K562 (cell line): Measurements from ENCODE around the gene COPA. TPM values are rescaled to one million over a fixed set of nuclear protein-coding genes. Genes with fewer than 3 reads are reported as not detected.
A peak's percentile ranks its signal among the peaks of the same experiment; 100 is the strongest.

Source experiments
- C11orf30 ChIP-seq: fragments of 450-650 bp; IDR thresholded peaks from 2 replicates; pipeline ENCODE4 v1.6.1; 2016; ENCODE audit warnings: low read depth, mild to moderate bottlenecking
- CREB3L1 ChIP-seq: fragments of 450-650 bp; IDR thresholded peaks from 2 replicates; pipeline ENCODE4 v1.6.1; 2014; ENCODE audit warnings: low read depth, mild to moderate bottlenecking, moderate library complexity, borderline replicate concordance
- FIP1L1 ChIP-seq: fragments of 200-400 bp; formaldehyde crosslinking; IDR thresholded peaks from 2 replicates; pipeline ENCODE4 v1.6.1; 2018; ENCODE audit warnings: mild to moderate bottlenecking, low read depth, low read length; ENCODE audit not compliant: poor library complexity, severe bottlenecking
- GABPB2 ChIP-seq: fragments of 250-450 bp; sonication (Bioruptor Pico); conservative IDR thresholded peaks from 2 replicates; pipeline ENCODE4 v1.5.1; 2021; ENCODE audit warnings: mild to moderate bottlenecking
- KDM1A ChIP-seq, 2 experiments: fragments of 450-650 bp; IDR thresholded peaks; 2 replicates each; pipeline ENCODE4 v1.6.1; 2016; ENCODE audit warnings: mild to moderate bottlenecking in 2 of 2
- MAFF ChIP-seq: IDR thresholded peaks from 2 replicates; pipeline ENCODE4 v1.6.1; 2012; ENCODE audit warnings: low read length, improper control_type of control experiment
- MCM5 ChIP-seq: fragments of 450-650 bp; IDR thresholded peaks from 2 replicates; pipeline ENCODE4 v1.6.1; 2016; ENCODE audit warnings: low read depth
- MCM7 ChIP-seq, 2 experiments: fragments of 450-650 bp; IDR thresholded peaks; 2 replicates each; pipeline ENCODE4 v1.6.1; 2016 to 2018
- NEUROD1 ChIP-seq: fragments of 150-350 bp; IDR thresholded peaks from 2 replicates; pipeline ENCODE4 v1.6.1; 2014; ENCODE audit warnings: borderline replicate concordance, low read length, low read depth; ENCODE audit not compliant: partially characterized antibody
- RERE ChIP-seq: sonication (generic); formaldehyde crosslinking; IDR thresholded peaks from 2 replicates; pipeline ENCODE4 v1.8.0; 2023; ENCODE audit warnings: missing genetic modification reagents, mild to moderate bottlenecking, borderline replicate concordance
- SMAD4 ChIP-seq: fragments of 250-450 bp; sonication (Bioruptor Pico); conservative IDR thresholded peaks from 2 replicates; pipeline ENCODE4 v1.8.0; 2021; ENCODE audit warnings: inconsistent platforms, mild to moderate bottlenecking, moderate library complexity
- SOX6 ChIP-seq: fragments of 450-650 bp; IDR thresholded peaks from 2 replicates; pipeline ENCODE4 v1.6.1; 2014; ENCODE audit warnings: mild to moderate bottlenecking
- SP1 ChIP-seq: sonication (generic); formaldehyde crosslinking; IDR thresholded peaks from 2 replicates; pipeline ENCODE4 v1.8.1; 2022; ENCODE audit warnings: mild to moderate bottlenecking, missing genetic modification reagents
- TAL1 ChIP-seq: fragments of 450-650 bp; IDR thresholded peaks from 2 replicates; pipeline ENCODE4 v1.6.1; 2016; ENCODE audit warnings: mild to moderate bottlenecking
- TARDBP ChIP-seq: fragments of 450-650 bp; IDR thresholded peaks from 2 replicates; pipeline ENCODE4 v1.6.1; 2016
- TOE1 ChIP-seq, 2 experiments: fragments of 450-650 bp in 1 of 2; sonication (generic) in 1 of 2; formaldehyde crosslinking in 1 of 2; IDR thresholded peaks; 2 replicates each; pipeline versions ENCODE4 v1.7.1 to v1.8.0; 2016 to 2022; ENCODE audit warnings: borderline replicate concordance in 2 of 2, mild to moderate bottlenecking in 2 of 2, antibody characterized with exemption in 1 of 2, inconsistent platforms in 1 of 2, low read depth in 1 of 2, missing genetic modification reagents in 1 of 2, moderate library complexity in 1 of 2
- ZNF121 ChIP-seq: sonication (generic); formaldehyde crosslinking; conservative IDR thresholded peaks from 2 replicates; pipeline ENCODE4 v1.8.0; 2022; ENCODE audit warnings: missing genetic modification reagents
- ZNF133 ChIP-seq: fragments of 250-450 bp; sonication (Bioruptor Pico); IDR thresholded peaks from 2 replicates; pipeline ENCODE4 v1.4.0; 2020; ENCODE audit warnings: mild to moderate bottlenecking
- ZNF316 ChIP-seq: fragments of 450-650 bp; IDR thresholded peaks from 2 replicates; pipeline ENCODE4 v1.6.1; 2016
- ZNF77 ChIP-seq: fragments of 250-450 bp; sonication (Bioruptor Pico); IDR thresholded peaks from 2 replicates; pipeline ENCODE4 v1.5.0; 2020
- polyA plus RNA-seq, 8 experiments: library from polyadenylated mRNA; depleted of rRNA in 4 of 8; stranded (reverse) in 5 of 8; unstranded in 3 of 8; fragments of >200 nt; fragmentation: Nextera tagmentation in 2 of 8; fragmentation: Illumina TruSeq in 1 of 8; extraction: Ambion mirVana in 2 of 8; extraction: Trizol in 1 of 8; gene quantifications; 2 replicates each; pipeline versions ENCODE4 v1.2.1 to v1.2.3, GENCODE V29; 2011 to 2014; ENCODE audit warnings: inconsistent platforms in 1 of 8, missing spikeins in 1 of 8
- total RNA-seq, 7 experiments: library from RNA; depleted of rRNA in 6 of 7; stranded (reverse); fragments of >200 nt in 6 of 7; fragmentation: Illumina TruSeq in 2 of 7; extraction: Trizol in 2 of 7; gene quantifications; 2 replicates each; pipeline versions ENCODE4 v1.2.1 to v1.2.3, GENCODE V29; 2011 to 2021; ENCODE audit warnings: low replicate concordance in 1 of 7

COPA gene
- total and polyA plus RNA-seq, 9 of the 15 experiments (the other 6 are each of a cell fraction or from before 2014, with no cell fraction given), result 49.8 to 222 (median 110) TPM

GRCh38 chr1:160332516-160332915, 10.5 kb downstream of the COPA start (continued):
- TF ChIP-seq FIP1L1 (no peak), MCM7 (IDR thresholded peaks at IDR 0.05) (no peak), TOE1 (IDR thresholded peaks at IDR 0.05; ENCODE audit: borderline replicate concordance) (no peak), TOE1 (CRISPR knock-in tag; IDR thresholded peaks at IDR 0.05; ENCODE audit: borderline replicate concordance, low read depth) (no peak), MAFF (peak; percentile 77), CREB3L1 (no peak), GABPB2 (CRISPR knock-in tag) (no peak), NEUROD1 (no peak), RERE (CRISPR knock-in tag) (no peak), ZNF133 (CRISPR knock-in tag) (no peak), ZNF77 (CRISPR knock-in tag) (no peak), SP1 (CRISPR knock-in tag) (no peak), ZNF121 (CRISPR knock-in tag) (no peak), SMAD4 (CRISPR knock-in tag) (no peak), KDM1A (IDR thresholded peaks at IDR 0.05) (no peak), ZNF316 (peak; percentile 92), MCM5 (no peak), SOX6 (no peak), TARDBP (no peak), TAL1 (no peak), C11orf30 (peak; percentile 78)
- TF ChIP-seq, all 486 proteins: peak for 5
